ENCODE results near the gene LRMDA. TPM values are rescaled to one million over a fixed set of nuclear protein-coding genes. Genes with fewer than 3 reads are reported as not detected.

LRMDA gene
- total and polyA plus RNA-seq, 2 of the 8 experiments (the other 6 are each of a cell fraction or from before 2014, with no cell fraction given), result 0.86 to 2.8 TPM

GRCh38 chr10:75492173-75492925, 60.9 kb downstream of the LRMDA start:
- WGBS, 2 experiments (ENCODE audit: extremely low coverage in 1 of 2, insufficient coverage in 1 of 2, insufficient read length in 1 of 2, insufficient replicate concordance in 2 of 2, low coverage in 1 of 2, low lambda C conversion rate in 2 of 2, missing lambda C conversion rate in 1 of 2), result 78% methylated on average over 3 of the region's 3 CpGs; no CpG with 5 or more reads in 1 of the 2 experiments
- no peak overlapping the region for H4K91ac ChIP-seq (replicated peaks; ENCODE audit: insufficient read length, low read length)
- FAIRE-seq (no peak), DNase-seq (ENCODE audit: low read depth in 1 of 2, low spot score in 2 of 2) (no peak)
- no peaks in the 10 kb centered on the region for H3K79me2 ChIP-seq (ENCODE audit: control insufficient read depth in 1 of 2, insufficient read depth in 2 of 2, low read length in 2 of 2)
- no peaks in the 10 kb centered on the region for H3K79me1 ChIP-seq (ENCODE audit: low read depth, low read length)
- no peak overlapping the region for H2BK5ac ChIP-seq (ENCODE audit: low read depth, low read length)
- peaks cover 0 to 3% (median 0%) of the 10 kb centered on the region in 4 experiments; a peak in 1 of 7 replicates for H3K27me3 ChIP-seq (replicated peaks in 1 of 4; ENCODE audit: control insufficient read depth in 3 of 4, extremely low read depth in 1 of 4, insufficient read depth in 3 of 4, low read length in 3 of 4)
- ChIA-PET POLR2A (ENCODE audit: partially characterized antibody) (no interaction called here), CTCF (ENCODE audit: partially characterized antibody) (interaction anchor here (1.6 kb wide), 1 partner anchor 13 kb away, joined by 4 read pairs; no protein-coding TSS in a partner anchor)
- H3K4me1 ChIP-seq (replicated peaks in 1 of 4; ENCODE audit: control insufficient read depth in 3 of 4, insufficient read depth in 4 of 4, low read length in 3 of 4), result no peaks in the 10 kb centered on the region
- H3K9me3 ChIP-seq (ENCODE audit: insufficient read depth in 2 of 2, low read depth in 1 of 2, low read length in 1 of 2), result no peaks in the 10 kb centered on the region
- H2BK12ac ChIP-seq (ENCODE audit: low read depth, low read length), result no peak overlapping the region
- H3K23me2 ChIP-seq (ENCODE audit: low read depth, low read length), result no peaks in the 10 kb centered on the region
- no peak overlapping the region for H3K14ac ChIP-seq (ENCODE audit: insufficient read length)
- no peak overlapping the region for H3K4me2 ChIP-seq (ENCODE audit: insufficient read depth in 1 of 2, low read depth in 2 of 2, low read length in 2 of 2)
- H3K18ac ChIP-seq (ENCODE audit: extremely low read depth, low read length), result no peak overlapping the region
- no peak overlapping the region for H3K4ac ChIP-seq (replicated peaks; ENCODE audit: insufficient read length, low read depth, low read length)
- no peak overlapping the region for H3K27ac ChIP-seq (ENCODE audit: low read depth, low read length)
- no peak overlapping the region for H3K4me3 ChIP-seq (ENCODE audit: extremely low read depth in 1 of 4, insufficient read depth in 2 of 4, low read depth in 3 of 4, low read length in 4 of 4)
- H2BK20ac ChIP-seq (ENCODE audit: low read length), result no peak overlapping the region
- H3K9ac ChIP-seq (replicated peaks in 1 of 4; ENCODE audit: extremely low read depth in 1 of 4, low read depth in 3 of 4, low read length in 3 of 4), result no peak overlapping the region
- no peak overlapping the region for H2BK120ac ChIP-seq (replicated peaks; ENCODE audit: low read depth, low read length)
- H3K36me3 ChIP-seq (ENCODE audit: control insufficient read depth in 2 of 4, insufficient read depth in 4 of 4, low read length in 3 of 4), result no peaks in the 10 kb centered on the region
- H2AFZ ChIP-seq (ENCODE audit: low read length), result no peak overlapping the region
- H4K20me1 ChIP-seq (replicated peaks in 1 of 2; ENCODE audit: control insufficient read depth in 1 of 2, insufficient read depth in 2 of 2, low read length in 2 of 2), result no peaks in the 10 kb centered on the region
- no peak overlapping the region for H2AK5ac ChIP-seq (ENCODE audit: low read depth, low read length)
- H2BK15ac ChIP-seq (ENCODE audit: low read length), result no peak overlapping the region
- no peak overlapping the region for H4K8ac ChIP-seq (ENCODE audit: extremely low read depth, insufficient read depth, low read length)
- no peak overlapping the region for H4K5ac ChIP-seq (ENCODE audit: insufficient read length, low read depth, low read length)
- no peak overlapping the region for H3K23ac ChIP-seq (ENCODE audit: insufficient read length)
- H3K56ac ChIP-seq (replicated peaks; ENCODE audit: insufficient read length, low read depth, low read length), result no peak overlapping the region
- TF ChIP-seq RAD21 (IDR thresholded peaks at IDR 0.05 in 1 of 2, conservative IDR thresholded peaks at IDR 0.05 in 1 of 2; ENCODE audit: low read depth in 2 of 2, low read length in 2 of 2), result peak in 1 of 2 experiments; percentile 27; a peak in 2 of 4 replicates
- no peak for TF ChIP-seq SP1 (IDR thresholded peaks at IDR 0.05; ENCODE audit: low read depth, low read length)
- TF ChIP-seq SIX5 (IDR thresholded peaks at IDR 0.05; ENCODE audit: low read depth, low read length), result no peak
- TF ChIP-seq CHD1 (IDR thresholded peaks at IDR 0.05; ENCODE audit: low read depth, low read length), result no peak
- no peak for TF ChIP-seq TEAD4 (IDR thresholded peaks at IDR 0.05; ENCODE audit: low read depth, low read length)
- no peak for TF ChIP-seq POU5F1 (IDR thresholded peaks at IDR 0.05; ENCODE audit: low read depth, low read length)
- no peak for TF ChIP-seq KDM4A (IDR thresholded peaks at IDR 0.05; ENCODE audit: low read depth, low read length, severe bottlenecking)
- peak in 1 of 3 experiments; percentile 27; a peak in 1 of 4 replicates for TF ChIP-seq CTCF (IDR thresholded peaks at IDR 0.05; ENCODE audit: control extremely low read depth in 1 of 3, insufficient read depth in 1 of 3, low read depth in 1 of 3, low read length in 3 of 3)
- TF ChIP-seq SP4 (IDR thresholded peaks at IDR 0.05; ENCODE audit: low read length), result no peak
- TF ChIP-seq SIRT6 (IDR thresholded peaks at IDR 0.05; ENCODE audit: low read length), result no peak
- TF ChIP-seq CHD2 (IDR thresholded peaks at IDR 0.05; ENCODE audit: low read length), result no peak
